ENCODE measurements around the gene DENND5B.
"Not testable (repeated sequence)": the region's sequence is repeated elsewhere in the genome, so short reads cannot be mapped to it uniquely, and the experiment has no call there.

Gene DENND5B

DNA sequence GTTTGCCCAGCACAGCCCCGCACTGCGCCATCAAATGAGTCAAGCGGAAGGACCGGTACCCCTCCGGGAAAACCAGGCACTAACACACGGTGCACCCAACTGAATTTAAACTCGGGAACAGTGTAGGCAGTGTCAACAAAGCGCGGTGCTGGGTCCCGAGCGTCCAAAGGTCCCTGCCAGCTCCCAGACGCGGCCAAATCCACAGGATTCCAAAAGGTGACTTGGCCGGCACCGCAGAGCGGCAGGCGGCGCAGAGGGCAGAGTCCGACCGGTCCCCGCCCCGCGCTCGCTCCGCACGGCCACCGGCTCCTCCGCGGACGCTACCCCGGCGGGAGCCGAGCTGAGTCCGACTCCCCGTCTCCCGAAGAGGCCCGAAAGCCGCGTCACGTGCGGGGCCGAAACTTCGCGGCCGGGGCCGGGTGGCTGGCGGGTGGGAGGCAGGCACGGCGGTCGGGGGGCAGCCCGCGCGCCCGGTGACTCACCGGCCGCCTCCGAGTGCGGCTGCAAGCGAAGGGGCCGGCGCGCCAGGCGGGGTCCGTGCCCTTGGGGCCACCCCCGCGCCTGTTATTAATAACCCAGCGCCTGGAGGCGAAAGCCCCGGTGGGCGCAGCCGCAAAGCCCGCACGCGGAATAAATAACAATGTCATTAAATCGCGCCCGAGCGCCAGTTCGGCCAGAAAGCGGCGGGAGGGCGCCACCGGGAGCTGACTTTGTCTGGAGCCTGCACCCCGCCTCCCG is 863 bp downstream of the DENND5B start:
- DNase-seq: peak; percentile 61

DNA sequence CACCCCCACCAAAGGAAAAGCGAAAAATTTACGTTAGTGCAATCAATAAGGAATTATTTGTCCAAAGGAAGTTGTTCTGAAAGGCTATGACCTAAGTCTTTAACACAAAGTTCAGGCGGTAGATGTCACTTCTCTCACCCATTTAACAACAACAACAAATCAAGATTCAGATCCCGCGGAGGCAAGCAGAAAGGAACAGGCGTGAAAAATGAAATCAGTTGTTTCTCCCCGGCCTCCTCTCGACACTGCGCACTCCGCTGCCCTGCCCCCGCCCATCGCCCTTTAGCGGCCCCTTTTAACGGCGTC is 1.4 kb downstream of the DENND5B start:
- no peak for DNase-seq

DNA sequence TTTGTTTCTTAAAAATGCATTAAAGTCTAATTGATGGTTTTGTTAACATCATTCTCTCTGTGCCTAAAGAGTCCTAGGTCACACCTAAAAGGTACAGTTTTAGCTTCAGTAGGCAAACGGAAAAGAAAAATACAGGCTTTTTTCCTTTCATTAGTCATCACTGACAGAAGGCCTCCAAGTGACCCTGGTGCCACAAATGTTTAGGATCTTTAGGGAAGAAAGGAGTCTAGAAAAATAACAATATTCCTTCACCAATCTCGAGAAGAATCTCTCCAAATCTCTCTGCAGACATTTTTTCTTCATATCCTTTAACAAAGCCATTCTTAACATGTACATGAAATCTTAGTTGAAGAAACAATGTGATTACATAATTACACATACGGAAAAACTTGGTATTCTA is 2.0 kb downstream of the DENND5B start:
- no peak for DNase-seq

DNA sequence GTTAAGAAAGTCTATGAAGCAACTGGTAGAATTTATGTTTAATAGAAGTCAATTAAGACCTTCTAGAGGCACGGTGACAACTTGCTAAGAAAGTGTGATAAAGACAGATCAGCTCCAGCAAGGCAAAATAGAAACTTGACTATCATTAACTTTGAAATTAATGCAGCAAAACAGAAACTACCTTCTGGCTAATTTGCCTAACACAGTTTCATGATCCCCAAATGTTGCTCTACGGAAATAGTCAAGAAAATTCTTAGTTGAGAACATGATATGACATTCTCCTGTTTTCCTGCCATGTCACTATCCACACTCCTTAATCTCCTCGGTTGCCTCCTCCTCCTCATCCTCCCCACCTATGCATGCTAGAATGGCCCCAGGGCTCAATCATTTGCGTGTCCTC is 4.2 kb downstream of the DENND5B start:
- no peak for DNase-seq

DNA sequence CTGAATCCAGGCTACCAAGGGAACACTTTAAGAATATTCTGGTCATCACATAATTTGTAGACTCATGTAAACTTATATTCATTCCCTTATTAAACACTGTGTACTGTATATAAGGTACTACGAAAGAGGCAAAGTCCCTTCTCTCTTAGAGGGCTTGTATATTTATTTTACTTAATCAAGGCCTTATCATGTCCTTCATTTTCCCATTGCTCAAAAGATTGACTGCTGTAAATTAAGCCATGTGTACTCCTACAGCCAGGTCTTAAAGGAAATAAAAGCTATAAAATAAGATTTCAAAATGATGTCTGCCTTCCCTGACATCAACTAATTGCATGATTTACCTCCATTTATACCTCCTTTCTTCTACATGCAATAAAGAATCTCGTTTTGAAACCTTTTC is 5.0 kb downstream of the DENND5B start:
- no peak for DNase-seq

DNA sequence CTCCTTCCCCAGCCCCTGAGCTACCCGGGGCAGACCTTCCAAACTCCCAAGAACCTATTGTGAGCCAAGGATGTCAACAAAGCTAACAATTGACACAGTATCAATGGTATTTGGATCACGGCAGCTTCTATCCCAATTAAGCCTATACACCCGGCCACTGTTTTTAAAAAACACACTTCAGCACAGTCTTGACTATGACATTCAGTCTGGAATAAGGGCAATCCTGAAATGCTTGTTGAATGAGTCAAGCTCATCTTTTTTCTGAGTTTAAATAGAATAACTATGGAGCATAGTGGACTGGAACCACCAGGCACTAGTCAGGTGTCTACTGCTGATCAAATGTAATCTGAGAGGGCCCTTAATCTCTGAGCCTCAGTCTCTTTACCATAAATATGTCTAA is 5.7 kb downstream of the DENND5B start:
- DNase-seq: no peak

DNA sequence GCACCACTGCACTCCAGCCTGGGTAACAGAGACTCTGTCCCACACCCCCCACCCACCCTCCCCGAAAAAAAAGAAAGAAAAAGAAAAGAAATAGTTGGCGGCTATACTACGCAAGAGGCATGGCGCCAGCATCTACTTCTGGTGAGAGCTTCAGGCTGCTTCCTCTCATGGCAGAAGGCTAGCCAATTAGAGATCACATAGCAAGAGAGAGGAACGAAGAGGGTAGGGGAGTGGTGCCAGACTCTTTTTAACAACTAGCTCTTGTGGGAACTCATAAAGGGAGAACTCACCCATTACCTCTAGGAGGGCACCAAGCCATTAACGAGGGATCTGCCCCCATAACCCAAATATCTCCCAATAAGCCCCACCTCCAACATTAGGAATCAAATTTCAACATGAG is 6.2 kb downstream of the DENND5B start:
- DNase-seq: no peak

DNA sequence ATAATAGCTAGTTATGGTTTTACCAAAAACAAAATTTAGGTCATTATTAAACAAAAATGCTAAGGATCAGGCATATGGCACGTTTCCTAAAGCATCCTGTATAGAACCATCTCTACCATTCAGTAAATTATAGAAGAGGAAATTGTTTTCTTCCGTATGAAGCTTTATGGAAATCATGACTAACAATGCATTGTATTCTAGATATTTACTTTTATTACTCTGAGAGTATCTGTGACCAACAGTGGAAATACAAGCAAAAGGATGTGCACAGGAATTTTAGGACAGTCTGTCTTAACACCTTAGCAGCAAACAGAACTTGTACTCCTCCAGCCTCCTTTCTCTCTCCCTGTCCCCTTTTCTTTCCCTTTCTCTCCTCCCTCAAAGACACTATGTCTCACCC is 7.1 kb downstream of the DENND5B start:
- DNase-seq: no peak

DNA sequence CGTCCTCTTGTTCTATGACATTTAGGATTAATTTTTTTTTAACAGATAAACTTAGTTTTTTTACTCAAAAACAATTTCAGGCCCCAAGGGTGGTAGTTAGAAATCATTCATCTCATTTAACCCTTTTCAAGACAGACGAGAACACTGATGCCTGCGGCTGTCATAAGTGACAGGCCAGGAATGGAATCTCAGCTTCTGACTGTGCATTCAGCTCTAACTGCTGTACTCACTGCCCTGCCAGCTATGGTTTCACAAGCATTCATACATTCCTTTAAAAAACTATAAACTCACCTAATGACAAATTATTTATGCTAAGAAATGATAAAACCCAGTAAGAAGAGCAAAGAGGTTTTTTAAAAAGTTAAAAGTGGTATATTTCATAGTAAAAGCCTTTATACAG is 8.8 kb downstream of the DENND5B start:
- DNase-seq: no peak

DNA sequence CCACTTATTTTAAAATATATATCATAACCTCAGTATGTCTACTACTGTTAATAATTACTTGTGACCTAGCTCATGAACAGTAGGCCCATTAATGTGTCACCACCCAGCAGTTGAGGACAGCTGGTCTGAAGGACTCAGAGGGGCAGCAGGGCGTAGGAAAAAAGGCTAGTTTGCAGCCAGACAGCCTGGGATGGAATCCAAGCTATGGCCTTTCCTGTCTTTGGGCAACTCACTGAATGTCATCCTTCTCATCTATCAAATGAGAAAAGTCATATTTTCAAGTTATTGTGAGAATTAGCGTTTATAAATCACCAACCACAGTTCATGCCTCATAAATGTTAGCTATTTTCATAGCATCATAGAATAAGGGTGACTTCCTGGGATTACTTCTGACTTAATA is 12.3 kb downstream of the DENND5B start:
- DNase-seq: no peak

DNA sequence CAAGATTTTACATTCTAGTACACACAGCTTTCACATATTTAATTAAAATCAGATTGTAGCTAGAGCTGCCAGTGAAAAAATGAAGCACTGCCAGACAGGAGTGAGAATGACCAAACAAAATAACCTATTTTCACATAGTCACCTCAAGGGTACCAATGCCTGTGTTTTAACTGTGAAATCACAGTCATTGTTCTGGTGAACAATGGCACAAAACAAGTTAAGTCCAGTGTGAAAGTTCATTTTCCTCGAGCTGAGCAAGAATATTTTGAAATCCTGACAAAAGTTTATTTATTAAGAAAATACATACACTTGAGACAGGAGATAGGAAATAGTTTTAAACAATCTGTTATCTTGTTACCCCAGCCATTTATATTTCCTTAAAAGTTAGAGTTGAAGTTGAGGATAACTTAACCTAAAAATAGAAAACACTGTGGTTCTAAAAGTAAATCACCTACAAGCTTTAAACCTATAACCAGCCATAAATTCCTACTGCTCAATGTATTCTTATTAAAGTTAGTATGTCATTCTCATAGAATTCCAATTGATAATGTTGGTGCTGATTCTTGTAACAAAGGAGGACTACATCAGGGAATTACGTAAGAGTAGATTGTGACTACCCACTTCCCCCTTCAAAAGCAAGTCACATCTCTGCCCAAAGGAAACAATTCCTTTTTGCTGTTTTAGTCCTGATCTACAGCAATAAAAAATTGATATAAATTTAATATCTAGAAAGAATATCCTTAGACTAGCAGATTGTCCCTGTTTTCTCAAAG is 15.9 kb downstream of the DENND5B start:
- DNase-seq: no peak

DNA sequence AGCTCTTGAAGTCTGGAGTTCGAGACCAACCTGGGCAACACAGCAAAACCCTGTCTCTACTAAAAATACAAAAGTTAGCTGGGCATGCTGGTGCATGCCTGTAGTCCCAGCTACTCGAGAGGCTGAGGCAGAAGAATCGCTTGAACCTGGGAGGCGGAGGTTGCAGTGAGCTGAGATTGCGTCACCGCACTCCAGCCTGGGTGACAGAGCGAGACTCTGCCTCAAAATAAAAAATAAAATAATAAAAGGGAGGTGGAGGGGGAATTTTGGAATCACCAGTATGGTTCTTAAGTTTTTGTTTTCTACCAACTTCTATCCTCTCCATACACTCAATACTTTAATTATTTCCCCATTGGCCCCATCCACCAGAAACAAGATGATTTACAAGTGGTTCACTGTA is 16.6 kb downstream of the DENND5B start:
- not testable (repeated sequence) for DNase-seq

DNA sequence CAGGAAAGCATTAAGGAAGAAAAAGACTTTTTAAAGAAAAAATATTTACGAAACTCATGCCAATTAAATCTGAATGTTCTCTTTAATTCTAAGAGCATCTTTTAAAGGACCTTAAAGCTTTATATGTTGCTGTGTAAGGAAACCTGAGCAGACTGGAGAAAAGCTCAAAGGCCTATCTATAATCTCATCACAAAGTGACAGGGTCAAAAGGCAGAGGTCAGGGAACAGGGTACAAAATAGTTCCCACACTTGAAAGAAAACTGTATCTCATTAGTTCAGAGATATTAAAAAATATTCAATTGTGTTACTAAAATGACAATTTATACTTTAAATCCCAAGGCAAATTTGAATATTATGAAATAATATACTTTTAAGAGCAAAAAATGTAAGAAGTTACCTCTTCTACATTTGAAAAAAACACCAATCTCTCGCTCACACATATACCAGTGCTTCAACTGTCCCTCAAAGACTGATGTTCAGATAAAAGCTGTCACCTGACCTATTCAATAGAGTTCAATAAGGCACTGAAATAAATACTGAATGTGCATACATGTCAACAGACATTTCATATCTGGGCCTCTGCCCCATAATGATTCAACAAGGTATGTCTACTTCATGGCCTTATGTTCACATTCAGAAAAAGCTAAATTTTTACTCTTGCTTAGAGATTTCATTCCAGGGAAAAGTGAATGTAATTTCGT is 17.9 kb downstream of the DENND5B start:
- no peak for DNase-seq

DNA sequence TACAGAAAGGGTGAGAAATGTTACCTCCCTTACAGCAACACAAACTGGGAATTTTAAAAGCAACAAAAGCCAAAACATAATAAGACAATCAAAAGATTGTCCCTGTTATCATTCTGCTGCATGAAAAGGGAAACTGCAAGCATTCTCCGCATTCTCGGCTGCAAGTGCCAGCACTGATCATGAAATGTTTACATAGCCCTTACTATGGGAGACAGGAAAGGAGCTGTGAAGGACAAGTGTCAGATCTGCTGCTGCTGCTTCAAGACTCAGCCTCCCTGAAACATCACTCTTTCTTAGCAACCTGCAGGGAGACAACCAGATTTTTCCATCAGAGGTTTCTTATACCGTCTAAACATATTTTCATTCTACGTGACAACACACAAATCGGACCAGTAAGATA is 20.1 kb downstream of the DENND5B start:
- DNase-seq: no peak

DNA sequence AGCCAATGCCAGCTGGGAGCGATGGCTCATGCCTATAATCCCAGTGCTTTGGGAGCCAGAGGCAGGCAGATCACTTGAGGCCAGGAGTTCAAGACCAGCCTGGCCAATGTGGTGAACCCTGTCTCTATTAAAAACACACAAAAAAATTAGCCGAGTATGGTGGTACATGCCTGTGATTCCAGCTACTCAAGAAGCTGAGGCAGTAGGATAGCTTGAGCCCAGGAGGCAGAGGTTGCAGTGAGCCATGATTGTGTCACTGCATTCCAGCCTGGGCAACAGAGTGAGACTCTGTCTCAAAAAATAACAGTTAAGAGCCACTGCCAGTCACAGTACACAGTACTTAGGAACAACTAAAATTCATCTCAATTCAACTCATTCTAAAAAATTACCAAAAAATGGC is 21.4 kb downstream of the DENND5B start:
- not testable (repeated sequence) for DNase-seq

DNA sequence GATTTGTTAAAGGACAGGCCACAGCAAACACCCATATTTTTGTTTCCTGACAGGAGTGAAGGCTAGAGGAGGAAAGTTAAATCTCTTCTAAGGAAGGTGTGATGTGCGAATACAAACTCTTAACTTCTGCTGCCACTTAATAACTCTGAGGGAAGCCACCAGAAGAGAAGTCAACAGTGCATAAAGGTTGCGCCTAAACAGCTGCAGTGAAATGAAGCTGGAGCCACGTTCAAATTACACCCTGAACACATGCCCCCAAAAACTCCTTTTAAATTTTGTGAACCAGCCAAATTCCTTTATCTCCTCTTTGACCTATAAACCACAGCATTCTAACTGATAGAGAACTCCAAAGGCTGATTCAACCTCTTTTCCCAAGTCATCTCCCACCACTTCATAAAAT is 22.4 kb downstream of the DENND5B start:
- no peak for DNase-seq

DNA sequence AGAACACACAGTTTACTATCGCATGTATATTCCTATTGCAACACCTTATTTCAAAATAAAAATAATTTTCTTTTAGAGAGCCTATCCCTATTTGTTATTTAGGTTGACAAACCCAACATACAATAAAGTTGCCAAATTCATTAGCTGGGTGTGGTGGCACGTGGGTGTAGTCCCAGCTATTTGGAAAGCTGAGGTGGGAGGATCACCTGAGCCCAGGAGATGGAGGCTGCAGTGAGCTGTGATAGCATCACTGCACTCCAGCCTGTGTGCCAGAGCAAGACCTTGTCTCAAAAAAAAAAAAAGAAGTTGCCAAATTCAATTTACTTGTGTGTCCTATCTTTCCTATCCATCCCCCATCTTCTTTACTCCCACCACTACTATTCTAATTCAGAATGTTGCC is 23.9 kb downstream of the DENND5B start:
- DNase-seq: no peak

DNA sequence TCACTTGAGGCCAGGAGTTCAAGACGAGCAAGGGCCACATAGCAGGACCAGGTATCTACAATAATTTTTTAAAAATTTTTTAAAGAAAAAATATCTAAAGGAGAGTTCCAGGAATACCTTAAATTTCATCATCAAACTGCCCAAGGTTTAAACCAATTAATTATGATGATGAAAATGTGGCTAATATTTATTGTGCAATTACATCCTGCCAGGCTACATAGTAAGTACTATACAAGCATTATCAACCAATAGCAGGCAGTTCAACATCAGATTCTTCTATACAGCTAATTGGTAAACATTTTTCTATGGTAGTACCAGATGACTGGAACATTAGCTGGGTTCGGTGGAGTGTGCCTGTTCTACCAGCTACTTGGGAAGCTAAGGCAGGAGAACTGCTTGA is 24.4 kb downstream of the DENND5B start:
- DNase-seq: no peak

DNA sequence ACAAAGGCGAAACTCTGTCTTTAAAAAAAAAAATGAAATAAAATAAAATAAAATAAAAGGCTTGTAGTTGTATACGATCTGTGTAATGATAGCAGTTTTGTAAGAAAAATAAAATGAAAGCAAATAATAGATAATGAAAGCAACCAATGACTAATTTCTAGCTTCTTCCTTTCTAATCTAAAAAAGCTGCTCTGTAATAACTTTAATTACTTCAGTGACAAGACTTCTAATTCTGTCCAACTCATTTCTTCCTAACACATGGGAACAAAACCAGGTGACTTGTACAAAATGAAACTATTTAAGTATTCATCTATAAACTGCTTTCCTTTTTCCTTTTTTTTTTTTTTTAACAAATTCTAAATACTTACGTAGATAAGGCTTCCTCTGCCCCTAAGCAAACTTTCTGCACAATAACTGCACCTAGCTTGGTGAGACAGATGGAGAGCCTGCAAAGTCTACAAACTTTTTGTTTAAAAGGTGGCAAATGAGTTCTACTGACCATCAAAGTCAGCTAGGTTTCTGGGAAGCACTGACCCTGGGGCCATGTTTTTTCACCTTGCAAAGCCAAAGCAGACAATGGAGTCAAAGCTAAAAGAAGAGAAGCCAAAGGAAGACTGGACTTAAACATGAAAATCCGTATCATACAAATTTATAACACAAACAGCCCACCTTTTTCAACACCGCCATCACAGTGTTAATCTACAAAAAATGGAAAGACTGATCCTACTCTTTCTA is 28.2 kb downstream of the DENND5B start:
- DNase-seq: no peak

DNA sequence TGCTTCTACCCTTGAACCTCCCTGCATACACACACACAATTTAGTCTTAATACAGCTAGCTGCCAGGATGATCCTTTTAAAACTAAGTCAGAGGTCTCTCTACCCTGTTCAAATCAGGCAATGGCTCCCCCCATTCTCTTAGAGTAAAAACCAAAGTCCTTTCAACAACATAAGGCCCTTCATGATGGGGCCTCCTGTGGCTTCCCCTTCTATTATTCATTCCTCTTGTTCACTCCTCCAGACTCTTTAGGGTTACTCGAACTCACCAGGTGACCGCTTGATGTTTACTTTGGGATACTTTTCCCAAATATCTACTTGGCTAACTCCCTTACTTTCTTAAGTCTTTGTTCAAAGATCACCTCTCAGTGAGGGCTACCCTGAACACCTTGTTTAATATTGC is 30.4 kb downstream of the DENND5B start:
- no peak for DNase-seq

DNA sequence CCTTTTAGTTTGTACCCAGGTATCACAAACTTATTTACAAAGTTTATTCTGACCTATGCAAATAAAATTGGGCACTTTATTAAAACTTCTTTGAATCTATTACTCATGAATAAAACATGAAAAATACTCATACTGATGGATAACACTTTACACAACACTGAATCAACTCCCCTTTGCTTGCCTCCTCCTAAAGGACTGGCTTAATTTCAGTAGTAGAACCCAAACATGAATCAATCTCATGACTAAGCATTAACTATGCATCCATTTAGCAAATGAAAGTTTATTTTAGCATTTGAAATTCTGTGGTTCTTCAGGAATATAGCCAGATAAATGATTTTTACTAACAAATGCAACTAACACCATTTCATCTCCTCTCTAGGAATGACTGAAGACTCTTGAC is 32.4 kb downstream of the DENND5B start:
- no peak for DNase-seq

DNA sequence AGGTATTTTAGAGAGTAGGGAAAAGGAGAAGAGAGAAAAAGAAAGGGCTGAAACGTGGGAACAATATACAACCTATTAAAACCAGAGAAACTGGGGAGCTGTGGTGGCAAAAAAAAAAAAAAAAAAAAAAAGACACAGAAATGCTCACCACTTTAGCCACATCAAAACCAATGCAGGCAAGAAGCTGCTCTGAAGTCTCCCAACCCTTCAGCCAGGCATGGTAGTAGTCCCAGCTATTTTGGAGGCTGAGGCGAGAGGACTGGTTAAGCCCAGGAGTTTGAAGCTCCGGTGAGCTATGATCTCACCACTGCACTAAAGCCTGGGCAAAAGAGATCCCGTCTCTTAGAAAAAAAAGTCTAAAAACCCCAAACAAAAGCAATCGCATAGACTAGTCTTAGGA is 33.2 kb downstream of the DENND5B start:
- DNase-seq: no peak

DNA sequence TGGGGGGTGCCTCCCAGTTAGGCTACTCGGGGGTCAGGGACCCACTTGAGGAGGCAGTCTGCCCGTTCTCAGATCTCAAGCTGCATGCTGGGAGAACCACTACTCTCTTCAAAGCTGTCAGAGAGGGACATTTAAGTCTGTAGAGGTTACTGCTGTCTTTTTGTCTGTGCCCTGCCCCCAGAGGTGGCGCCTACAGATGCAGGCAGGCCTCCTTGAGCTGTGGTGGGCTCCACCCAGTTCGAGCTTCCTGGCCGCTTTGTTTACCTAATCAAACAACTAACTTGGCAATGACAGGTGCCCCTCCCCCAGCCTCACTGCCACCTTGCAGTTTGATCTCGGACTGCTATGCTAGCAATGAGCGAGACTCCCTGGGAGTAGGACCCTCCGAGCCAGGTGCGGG is 35.5 kb downstream of the DENND5B start:
- not testable (repeated sequence) for DNase-seq

DNA sequence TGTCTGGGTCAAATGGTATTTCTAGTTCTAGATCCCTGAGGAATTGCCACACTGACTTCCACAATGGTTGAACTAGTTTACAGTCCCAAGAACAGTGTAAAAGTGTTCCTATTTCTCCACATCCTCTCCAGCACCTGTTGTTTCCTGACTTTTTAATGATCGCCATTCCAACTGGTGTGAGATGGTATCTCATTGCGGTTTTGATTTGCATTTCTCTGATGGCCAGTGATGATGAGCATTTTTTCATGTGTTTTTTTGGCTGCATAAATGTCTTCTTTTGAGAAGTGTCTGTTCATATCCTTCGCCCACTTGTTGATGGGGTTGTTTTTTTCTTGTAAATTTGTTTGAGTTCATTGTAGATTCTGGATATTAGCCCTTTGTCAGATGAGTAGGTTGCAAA is 40.3 kb downstream of the DENND5B start:
- DNase-seq: not testable (repeated sequence)
